Activated CD4-positive, alpha-beta T cell treated with anti-CD3 and anti-CD28 coated beads, Interleukin-2, Interleukin-6, amounts not matched to agents 100 ng/mL and 50 ng/mL, durations not matched to agents 16 hours and 8 hours (primary cell): ENCODE results near the gene PRCD.

Source experiments
- DNase-seq: peaks from one replicate; pipeline ENCODE4 v3.0.0-alpha.2; 2020

The PRCD gene

DNA sequence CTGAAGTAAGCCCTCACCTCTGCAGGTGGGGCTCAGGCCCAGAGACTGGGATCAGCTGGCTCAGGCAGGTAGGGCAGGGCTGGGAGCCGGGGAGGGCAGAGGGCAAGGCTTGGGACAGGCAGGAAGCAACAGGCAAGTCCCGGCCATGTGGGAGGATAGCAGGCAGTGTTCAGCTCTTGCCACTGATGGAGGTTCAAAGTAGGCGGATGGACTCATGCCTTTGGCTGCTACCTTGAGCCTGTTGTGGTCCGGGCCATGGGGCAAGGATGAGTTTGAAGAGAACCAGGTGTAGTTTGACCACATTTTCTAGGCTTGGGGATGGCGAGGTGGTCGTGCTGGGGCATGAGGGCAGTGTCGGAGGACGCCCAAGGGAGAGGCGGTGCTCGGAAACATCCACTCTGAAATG lies 2.7 kb downstream of the PRCD start:
- DNase-seq: no peak

DNA sequence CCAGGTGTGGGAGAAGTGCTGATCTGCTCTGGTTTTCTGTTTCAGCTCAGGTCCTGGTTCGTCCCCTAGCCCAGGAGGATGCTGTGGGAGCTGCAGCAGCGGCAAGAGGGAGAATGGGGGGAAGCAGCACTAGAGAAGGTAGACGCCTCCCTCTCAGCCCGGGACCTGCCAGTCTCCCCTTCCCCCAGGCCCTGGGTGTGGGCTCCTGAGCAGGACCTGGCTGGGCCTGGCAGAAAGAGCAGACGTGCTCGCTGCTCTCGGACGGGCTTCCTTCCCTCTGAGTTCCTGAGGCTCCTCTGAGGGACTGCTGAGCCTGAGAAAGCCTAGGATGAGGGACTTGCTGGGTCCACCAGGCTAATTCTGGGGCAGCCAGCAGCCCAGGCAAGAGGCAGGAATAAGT lies 3.1 kb downstream of the PRCD start:
- DNase-seq: no peak

DNA sequence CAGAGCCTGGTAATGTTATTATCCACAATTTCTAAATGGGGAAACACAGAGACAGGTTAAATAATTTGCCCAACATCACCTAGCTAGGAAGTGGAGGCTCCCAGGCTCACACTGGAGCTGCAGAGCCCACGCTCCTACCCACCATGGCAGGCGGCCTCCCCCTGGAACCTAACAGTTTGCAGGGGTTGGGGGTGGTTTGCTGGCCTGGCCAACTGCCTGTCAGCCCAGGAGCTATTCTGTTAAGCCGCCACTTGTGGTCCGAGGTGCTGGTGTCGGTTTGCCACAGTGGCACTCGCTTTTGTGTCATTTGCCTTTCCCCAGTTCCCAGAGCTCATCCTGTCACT lies 3.6 kb downstream of the PRCD start:
- DNase-seq: no peak

DNA sequence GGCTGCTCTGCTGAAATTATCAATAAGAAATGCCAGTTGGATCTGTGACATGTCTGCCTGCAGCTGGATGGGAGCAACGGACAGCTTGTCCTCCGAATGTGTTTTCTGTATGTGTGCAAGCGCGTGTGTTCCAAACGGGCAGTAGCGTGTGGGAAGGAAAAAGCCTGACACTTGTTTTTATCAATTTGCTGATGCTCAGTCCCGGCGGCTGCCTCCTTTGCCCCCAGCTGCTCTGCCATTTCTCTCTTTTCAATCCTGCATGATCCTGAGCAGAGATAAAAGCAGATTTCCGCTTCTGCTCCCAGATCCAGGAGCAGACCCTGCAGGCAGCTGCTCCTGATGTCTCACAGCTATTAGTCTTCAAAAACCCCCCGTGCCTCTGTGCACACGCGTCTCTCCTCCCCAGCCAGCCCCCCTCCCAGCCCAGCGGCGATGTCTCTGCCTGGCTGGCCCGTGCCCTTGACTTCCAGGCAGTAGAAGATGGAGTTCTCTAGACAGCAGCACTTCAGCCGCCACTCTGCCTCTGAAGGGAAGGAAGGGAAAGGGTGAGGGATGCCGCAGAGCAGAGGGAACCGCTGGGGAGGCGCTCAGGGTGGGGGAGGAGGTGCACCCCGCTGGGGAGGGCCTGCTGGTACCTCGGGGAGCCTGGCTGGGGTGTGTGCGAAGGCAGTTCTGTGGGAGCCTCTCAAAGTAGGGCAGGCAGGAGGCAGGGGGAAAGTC lies 4.1 kb downstream of the PRCD start:
- DNase-seq: no peak

DNA sequence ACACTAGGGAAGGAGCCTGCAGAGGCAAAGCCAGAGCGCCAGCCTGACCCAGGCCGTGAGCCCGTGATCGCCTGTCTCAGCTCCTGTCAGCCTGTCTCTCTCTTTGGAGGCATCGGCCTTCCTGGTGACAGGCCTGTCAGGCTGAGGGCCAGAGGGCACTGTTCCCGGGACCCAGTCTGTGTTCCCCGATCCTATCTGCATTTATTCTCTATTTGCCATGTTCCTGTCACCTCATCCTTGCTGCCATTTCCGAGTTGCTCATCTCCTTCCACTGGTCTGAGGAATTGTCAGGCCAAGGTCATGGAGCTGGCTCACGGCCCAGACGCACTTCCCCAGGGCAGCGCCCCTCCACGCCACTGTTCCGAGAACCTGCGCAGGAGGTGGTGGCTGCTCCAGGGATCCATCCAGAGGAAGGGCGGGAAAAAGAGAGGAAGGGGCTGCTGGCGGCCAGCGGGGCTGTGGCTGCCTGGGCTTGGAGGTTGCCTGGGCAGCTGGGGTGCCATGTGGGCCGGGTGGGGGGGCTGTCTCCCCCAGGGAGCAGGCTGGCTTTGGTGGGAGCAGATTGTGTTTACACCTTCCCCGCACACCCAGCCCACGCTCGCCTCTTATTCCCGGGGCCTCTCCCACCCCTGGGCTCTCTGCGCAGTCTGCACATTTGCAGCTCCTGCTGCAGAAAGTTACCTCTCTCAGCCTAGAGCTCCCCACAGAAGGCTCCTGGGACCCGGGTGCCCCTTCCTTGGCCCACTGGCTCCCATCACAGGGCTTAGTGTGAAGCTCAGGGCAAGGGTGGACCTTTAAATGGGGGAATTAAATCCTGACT lies 4.9 kb downstream of the PRCD start:
- no peak for DNase-seq

DNA sequence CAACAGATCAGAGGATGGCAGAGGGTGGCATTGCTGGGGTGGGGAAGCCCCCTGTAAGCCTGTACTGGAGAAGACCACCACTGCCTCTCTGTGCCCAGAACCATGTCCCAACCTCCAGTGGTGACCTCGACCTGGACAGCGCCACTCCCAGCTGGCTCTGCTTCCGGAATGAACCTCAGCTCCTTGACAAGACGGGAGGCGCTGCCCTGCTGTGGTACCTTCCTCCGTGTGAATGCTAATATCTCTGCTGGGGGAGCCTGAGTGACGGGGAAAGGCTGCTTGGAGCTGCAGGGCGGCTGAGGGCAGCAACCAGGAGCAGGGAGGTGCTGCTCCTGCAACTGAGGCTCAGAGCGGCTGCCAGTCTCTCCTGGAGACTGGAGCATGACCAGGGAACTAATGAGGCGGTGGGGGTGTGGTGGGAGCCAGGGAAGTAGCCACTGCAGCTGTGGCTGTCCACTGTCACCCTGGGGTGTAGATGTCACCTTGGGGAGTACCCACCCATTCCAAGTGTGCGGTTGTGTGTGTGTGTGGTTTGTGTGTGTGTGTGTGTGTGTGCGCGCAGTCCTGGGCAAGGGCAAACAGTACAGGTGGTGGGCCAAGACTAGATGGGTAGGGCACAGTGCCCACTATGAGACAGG lies 6.2 kb downstream of the PRCD start:
- DNase-seq: no peak

DNA sequence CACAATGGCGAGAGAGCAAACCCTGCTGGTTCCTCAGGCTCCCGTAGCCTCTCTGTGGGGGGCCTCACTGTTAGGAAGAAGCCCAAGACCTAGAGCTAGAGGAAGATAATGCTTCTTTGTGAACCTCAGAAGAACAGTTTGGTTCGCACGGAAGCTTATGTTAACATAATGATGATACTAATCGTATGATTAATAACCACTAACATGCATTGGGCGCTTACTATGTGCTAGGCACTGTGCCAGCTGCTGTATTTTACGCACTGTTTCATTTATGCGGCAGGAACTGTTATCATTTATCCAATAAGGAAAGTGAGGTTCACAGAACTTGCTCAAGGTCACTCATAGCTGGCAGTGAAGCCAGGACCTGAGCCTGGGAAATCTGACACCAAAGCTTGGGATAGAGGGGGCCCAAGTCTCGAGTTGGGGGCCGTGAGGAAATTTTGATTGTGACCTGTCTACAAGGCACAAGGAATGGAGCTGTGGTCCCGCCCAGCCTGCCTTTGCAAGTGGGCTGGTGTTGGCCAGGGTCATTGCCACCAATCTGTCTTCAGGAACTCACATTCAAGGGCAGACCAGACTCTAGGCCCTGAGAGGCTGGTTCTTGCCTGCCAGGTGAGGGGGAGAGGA lies 6.8 kb downstream of the PRCD start:
- no peak for DNase-seq

DNA sequence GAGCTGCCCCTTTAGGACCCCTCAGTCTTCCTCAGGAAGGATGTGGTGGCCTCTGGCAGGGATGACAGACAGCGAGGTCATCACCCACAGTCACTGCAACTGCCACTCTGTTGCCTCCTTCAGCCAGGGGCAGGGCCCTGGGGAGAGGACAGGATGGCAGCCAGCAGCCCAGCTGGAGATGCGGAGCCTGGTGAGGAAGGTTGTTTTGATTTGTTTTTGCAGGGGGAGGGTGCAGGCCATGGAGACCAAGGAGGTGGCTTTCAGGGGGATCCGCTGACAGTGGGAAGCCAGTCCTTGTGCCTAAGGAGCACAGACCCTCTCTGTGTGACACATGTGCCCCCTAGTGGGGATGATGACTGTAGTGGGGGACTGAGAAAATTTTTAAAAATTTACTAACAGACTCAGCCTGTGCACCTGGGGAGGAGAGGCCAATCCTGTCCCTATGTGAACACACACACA lies 7.4 kb downstream of the PRCD start:
- peak; percentile 60 for DNase-seq

DNA sequence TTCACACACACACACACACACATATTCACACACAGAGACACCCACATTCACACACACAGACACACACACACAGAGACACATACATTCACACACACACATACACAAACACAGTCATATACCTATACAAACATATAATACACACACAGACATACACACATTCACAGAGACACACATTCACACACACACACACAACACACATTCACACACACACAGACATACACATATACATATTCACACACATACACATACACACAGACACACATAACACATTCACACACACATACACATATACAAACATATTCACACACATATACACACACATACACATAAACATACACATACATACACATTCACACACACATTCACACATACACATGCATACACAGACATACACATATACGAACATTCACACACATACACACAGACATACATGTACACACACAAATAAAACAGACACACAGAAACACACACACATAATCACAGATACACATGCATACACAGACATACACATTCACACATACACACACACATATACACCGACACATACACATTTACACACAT lies 7.9 kb downstream of the PRCD start:
- no peak for DNase-seq

DNA sequence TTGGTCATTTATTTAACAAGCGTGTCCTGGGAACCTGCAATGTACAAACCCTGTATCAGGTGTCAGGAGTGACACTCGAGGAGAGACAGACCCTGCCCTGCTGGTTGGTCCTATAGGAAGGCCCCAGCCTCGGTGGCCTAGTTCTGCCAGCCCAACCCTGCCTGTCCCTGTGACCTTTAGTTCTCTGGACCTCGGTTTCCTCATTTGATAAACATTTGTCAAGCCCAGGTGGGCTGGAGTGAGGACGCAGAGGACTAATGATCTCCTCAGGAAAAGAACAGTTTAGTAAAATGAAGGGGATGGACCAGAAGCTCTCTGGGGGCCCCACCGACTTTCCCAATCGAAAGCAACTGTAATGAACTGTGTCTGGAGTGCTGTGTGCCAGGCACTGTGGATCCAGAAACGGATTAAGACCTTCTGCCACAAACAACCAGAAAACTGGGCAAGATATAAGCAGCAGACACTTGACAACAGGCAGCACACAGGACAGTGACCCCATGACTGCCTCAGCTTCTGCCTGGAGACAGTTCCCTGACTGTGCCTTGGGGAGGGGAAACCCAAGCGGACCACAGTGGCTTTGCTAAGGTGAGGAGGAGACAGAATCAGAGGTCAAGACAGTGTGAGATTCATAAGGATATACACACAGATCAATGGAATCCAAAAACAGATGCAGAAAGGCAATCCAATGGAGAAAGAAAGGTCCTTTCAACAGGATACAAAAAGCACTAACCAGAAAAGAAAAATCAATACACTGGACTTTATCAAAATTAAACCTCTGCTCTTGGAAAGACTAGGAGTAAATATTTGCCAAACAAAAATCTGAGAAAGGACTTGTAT lies 8.8 kb downstream of the PRCD start:
- no peak for DNase-seq

DNA sequence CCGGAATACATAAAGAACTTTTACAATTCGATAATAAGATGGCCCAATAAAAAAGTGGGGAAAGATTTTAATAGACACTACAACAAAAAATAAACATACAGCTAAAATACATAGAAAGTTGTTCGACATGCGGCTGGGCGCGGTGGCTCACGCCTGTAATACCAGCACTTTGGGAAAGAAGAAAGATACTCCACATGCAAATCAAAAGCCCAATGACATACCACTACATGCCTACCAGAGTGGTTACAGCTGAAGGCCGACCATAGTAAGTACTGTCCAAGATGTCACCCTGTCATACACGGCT lies 9.3 kb downstream of the PRCD start:
- no peak for DNase-seq

DNA sequence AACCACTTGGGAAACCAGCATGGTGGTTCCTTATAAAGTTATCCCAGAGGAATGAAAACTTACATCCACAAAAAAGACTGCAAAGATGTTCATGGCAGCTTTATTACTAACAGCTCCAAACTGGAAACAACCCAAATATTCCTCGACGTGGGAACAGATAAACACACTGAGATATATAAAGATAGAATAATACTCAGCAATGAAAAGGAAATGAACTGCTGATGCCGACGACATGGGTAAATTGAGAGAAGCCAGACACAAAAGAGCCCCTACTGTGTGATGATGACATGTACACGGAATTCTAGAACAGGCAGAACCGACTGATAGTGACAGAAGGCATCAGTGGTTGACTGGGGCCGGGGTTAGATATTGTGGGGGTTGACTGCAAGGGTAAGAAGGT lies 9.7 kb downstream of the PRCD start:
- no peak for DNase-seq

DNA sequence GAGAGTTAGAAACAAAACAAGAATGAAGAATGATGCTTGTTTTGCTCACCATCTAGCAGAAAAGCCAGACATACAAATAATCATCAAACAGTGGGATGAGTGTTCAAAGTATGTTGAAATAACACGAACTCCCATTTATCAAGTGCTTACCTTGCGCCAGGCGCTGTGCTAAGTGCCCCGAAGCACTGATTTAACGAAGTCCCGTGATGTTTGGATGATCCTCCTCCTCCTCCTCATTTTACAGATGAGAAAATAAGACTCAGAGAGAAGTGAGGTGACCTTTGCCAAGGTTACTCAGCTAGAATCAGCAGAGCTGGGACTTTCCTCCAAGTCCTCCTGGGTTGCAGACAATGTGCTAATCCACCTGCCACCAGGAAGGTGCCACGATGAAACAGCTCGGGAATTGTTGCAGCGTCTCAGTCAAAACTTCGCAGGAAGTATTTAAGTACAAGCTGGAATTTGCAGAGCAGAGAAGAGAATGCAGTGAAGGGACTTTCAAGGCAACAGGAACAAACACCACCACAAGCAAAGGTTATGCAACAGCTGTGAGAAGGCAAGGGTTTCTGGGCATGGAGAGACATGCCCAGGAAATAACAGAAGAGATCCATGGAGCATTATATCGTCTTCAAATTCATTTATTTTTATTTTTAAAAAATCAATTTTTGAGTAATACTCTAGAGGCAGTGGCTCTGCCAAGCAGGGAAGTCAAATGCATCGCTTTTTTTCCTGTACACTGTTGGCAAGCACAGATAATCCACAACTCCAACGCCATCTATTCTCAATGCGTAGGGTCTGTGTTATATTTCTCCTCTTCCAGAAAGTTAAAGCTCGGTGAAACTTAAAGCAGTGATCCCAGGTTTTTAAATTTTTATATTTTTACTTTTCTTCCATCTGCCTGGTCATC lies 11.1 kb downstream of the PRCD start:
- no peak for DNase-seq

DNA sequence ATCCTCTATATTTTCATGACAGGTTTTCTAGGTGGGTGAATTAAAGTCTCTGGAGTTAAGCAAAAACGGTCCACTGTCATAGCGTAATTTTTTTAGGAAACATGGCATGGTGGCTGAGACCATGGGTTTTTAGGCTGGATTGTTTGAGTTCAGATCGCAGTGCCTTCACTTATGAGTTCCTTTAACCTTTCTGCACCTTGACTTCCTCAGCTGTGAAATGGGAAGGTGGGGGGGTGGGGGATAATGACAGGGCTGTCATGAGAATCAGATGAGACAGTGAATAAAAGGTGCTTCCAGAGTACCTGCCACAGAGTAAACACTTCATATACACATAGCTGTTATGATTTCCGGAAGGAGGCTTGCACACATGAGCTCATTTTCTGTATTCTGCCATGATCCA lies 11.8 kb downstream of the PRCD start:
- DNase-seq: no peak

DNA sequence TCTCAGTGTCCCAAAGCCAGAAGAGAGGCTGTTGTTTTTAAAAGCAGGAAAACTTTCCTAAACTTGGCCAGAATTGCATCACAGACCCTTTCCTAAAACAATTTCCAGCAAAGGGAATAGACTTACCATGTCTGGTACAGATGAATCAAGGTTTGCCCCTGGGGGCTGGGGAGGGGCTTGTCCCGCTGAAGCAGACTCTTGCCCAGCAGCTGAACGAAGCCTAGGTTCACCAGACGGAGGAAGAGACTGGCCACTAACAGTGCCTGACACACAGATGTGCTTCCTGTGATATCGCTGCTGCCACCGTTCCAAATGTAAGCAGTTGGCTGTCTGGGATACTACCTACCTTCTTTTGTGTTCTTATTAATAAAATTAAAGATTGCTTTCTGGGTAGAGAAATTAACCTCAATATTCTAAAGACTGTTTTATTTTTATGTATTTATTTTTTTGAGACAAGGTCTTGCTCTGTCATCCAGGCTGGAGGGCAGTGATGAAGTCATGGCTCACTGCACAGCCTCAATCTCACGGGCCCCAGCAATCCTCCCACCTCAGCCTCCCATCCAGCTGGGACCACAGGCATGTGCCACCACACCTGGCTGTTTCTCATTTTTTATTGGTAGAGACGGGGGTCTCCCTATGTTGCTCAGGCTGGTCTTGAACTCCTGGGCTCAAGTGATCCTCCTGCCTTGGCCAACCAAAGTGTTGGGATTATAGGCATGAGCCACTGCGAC lies 13.5 kb downstream of the PRCD start:
- DNase-seq: no peak

DNA sequence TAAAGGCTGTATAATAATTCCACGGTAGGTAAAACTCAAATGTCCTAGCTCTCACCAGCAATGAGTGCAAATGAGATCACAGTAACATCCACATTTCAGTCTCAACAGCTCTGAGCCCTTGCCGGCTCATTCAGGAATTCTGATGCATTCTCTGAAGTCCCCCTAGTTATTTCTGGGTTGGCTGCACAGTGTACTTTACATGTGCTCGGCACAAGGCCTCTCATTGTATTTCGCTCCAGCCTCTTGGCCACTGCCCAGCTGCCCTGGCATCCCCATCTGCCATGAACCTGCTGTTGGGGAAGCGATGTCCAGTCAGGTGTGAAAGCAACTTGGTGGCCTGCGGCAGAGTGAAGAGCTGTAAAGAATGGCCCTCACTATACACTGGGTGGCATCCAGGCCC lies 14.3 kb downstream of the PRCD start:
- no peak for DNase-seq

DNA sequence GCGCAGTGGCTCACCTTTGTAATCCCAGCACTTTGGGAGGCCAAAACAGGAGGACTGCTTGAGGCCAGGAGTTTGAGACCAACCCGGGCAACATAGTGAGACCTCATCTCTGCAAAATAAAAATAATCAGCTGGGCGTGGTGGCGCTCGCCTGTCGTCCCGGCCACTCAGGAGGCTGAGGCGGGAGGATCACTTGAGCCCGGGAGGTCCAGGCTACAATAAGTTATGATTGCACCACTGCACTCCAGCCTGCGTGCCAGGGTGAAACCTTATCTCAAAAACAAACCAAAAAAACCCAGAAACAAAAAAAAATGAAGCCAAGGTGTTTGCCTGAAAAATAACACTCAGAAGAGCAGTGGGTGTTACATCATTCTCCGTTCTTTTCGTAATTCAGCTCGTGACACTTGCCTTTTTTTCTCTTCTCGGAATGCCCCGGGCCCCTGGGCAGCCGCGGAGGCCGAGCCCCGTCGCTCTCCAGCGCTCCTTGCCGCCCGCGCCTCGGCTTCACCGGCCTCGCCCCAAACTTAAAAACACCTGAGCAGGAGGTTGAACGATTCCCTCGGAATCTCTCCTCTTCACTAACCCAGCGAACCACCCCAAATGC lies 17.0 kb downstream of the PRCD start:
- DNase-seq: no peak

DNA sequence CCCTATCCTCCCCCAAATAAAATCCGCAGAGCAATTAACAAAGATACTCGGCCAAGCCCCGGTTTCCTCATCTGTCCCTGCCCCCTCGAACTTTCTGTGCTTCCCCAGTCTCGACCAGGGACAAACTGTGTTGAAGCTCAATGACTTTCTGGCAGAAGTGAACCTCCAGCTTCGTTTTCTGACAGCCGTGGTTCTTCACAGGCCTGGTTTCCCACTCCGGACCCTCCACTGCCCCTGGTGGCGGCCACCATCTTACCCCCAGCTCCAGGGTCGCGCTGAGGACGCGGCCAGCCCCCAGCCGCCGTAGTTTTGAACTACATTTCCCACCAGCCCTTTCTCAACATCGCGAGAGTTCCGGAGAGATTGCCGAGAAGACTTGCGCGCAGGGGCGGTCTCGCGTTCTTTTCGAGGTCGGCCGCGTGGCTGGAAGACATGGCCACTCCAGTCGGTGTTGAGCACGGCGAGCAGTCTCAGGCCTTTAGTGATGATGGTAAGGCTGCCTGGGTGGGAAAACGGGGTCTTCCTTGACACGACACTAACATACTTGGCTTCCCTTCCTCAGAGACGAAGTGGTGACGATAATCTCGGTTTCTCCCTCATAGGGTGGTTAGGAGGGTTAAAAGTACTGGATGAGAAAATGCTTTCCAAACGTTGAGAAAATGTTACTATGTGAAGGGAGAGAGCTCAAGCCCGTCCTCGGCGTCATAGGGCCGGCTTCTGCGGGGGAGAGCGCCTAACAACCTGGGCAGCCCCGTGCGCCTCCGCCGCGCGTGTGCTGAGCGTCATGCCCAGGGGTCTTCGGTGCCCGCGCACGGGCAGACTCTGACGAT lies 17.7 kb downstream of the PRCD start:
- peak; percentile 98 for DNase-seq
